Mesenteric fat pad (tissue), 1 donor: ENCODE data around the gene ACSM2A. TPM values are rescaled to one million over a fixed set of nuclear protein-coding genes. Genes with fewer than 3 reads are reported as not detected.

Experiments
- total RNA-seq: library from RNA; stranded (reverse); fragmentation: NEBNext Ultra II Directional; extraction: Animal tissue kit (Norgen Biotek cat#: 25700); gene quantifications from one replicate; pipeline ENCODE4 v1.2.1, GENCODE V29; 2021
- donor health status: DM: yes; HTN: yes; CAD: no.

Gene ACSM2A
- total RNA-seq, 1 donor from 2014 or later = not detected

Other genes starting within 250 kb of the ACSM2A start
- 2.2 TPM for gene GP2, start 124.0 kb upstream of the ACSM2A start, total RNA-seq
- gene UMOD, start 98.8 kb upstream of the ACSM2A start, total RNA-seq = not detected
- not detected for gene PDILT, start 46.8 kb upstream of the ACSM2A start, total RNA-seq
- gene ACSM5, start 42.0 kb upstream of the ACSM2A start, total RNA-seq = 21.2 TPM
- gene ACSM2B, start 124.8 kb downstream of the ACSM2A start, total RNA-seq = not detected
- gene ACSM1, start 246.2 kb downstream of the ACSM2A start, total RNA-seq = not detected